ENCODE measurements around the gene CAMK4.

The CAMK4 gene

GRCh38 chr5:111374380-111374779 lies 150.2 kb downstream of the CAMK4 start:
- Histone ChIP-seq H3K9ac (no peak overlapping the region), H2AFZ (no peak overlapping the region), H3K4me2 (ENCODE audit: low read length) (no peak overlapping the region), H3K36me3 (ENCODE audit: control insufficient read depth, insufficient read depth, low read length) (no peaks in the 10 kb centered on the region), H3K4me1 (no peaks in the 10 kb centered on the region), H3K9me3 (ENCODE audit: control insufficient read depth, low read length) (no peaks in the 10 kb centered on the region), H3K4me3 (ENCODE audit: low read depth, low read length) (no peak overlapping the region), H3K27me3 (ENCODE audit: control insufficient read depth, insufficient read depth, low read length) (no peaks in the 10 kb centered on the region), H3K27ac (no peak overlapping the region), H3K79me2 (no peaks in the 10 kb centered on the region)
- TF ChIP-seq CTCF (IDR thresholded peaks at IDR 0.05), result no peak

- H3K4me2 ChIP-seq (ENCODE audit: low read length), result no peak overlapping the region
- no peaks in the 10 kb centered on the region for H3K9me3 ChIP-seq (ENCODE audit: control insufficient read depth, low read length)
- TF ChIP-seq CTCF (IDR thresholded peaks at IDR 0.05), result no peak
- no peaks in the 10 kb centered on the region for H3K27me3 ChIP-seq (ENCODE audit: control insufficient read depth, insufficient read depth, low read length)
- no peak overlapping the region for H3K27ac ChIP-seq
- H3K9ac ChIP-seq, result no peak overlapping the region
- H3K4me3 ChIP-seq (ENCODE audit: low read depth, low read length), result no peak overlapping the region
- H3K4me1 ChIP-seq, result no peaks in the 10 kb centered on the region
- H2AFZ ChIP-seq, result no peak overlapping the region
- no peaks in the 10 kb centered on the region for H3K36me3 ChIP-seq (ENCODE audit: control insufficient read depth, insufficient read depth, low read length)
- H3K79me2 ChIP-seq, result no peaks in the 10 kb centered on the region
These were observed 151.5 kb downstream of the CAMK4 start for GRCh38 chr5:111375645-111376044.

- no peaks in the 10 kb centered on the region for H3K27me3 ChIP-seq (ENCODE audit: control insufficient read depth, insufficient read depth, low read length)
- no peak overlapping the region for H3K4me2 ChIP-seq (ENCODE audit: low read length)
- H3K27ac ChIP-seq, result no peak overlapping the region
- no peak for TF ChIP-seq CTCF (IDR thresholded peaks at IDR 0.05)
- no peak overlapping the region for H2AFZ ChIP-seq
- no peak overlapping the region for H3K9ac ChIP-seq
- H3K79me2 ChIP-seq, result no peaks in the 10 kb centered on the region
- no peak overlapping the region for H3K4me3 ChIP-seq (ENCODE audit: low read depth, low read length)
- no peaks in the 10 kb centered on the region for H3K36me3 ChIP-seq (ENCODE audit: control insufficient read depth, insufficient read depth, low read length)
- no peaks in the 10 kb centered on the region for H3K9me3 ChIP-seq (ENCODE audit: control insufficient read depth, low read length)
- H3K4me1 ChIP-seq, result no peaks in the 10 kb centered on the region
These were observed 153.1 kb downstream of the CAMK4 start for GRCh38 chr5:111377306-111377705.

- Histone ChIP-seq H3K9me3 (ENCODE audit: control insufficient read depth, low read length) (no peaks in the 10 kb centered on the region), H3K4me2 (ENCODE audit: low read length) (no peak overlapping the region), H3K36me3 (ENCODE audit: control insufficient read depth, insufficient read depth, low read length) (no peaks in the 10 kb centered on the region), H3K27me3 (ENCODE audit: control insufficient read depth, insufficient read depth, low read length) (no peaks in the 10 kb centered on the region), H3K9ac (no peak overlapping the region), H3K4me3 (ENCODE audit: low read depth, low read length) (no peak overlapping the region), H3K27ac (no peak overlapping the region), H2AFZ (no peak overlapping the region), H3K79me2 (no peaks in the 10 kb centered on the region), H3K4me1 (no peaks in the 10 kb centered on the region)
- no peak for TF ChIP-seq CTCF (IDR thresholded peaks at IDR 0.05)
These were observed 155.2 kb downstream of the CAMK4 start for GRCh38 chr5:111379391-111379816.

GRCh38 chr5:111383288-111383970 lies 159.2 kb downstream of the CAMK4 start:
- Histone ChIP-seq H3K79me2 (no peaks in the 10 kb centered on the region), H3K36me3 (ENCODE audit: control insufficient read depth, insufficient read depth, low read length) (no peaks in the 10 kb centered on the region), H3K4me2 (ENCODE audit: low read length) (no peak overlapping the region), H2AFZ (no peak overlapping the region), H3K4me1 (no peaks in the 10 kb centered on the region), H3K9ac (no peak overlapping the region), H3K4me3 (ENCODE audit: low read depth, low read length) (no peak overlapping the region), H3K27me3 (ENCODE audit: control insufficient read depth, insufficient read depth, low read length) (no peaks in the 10 kb centered on the region), H3K27ac (no peak overlapping the region), H3K9me3 (ENCODE audit: control insufficient read depth, low read length) (no peaks in the 10 kb centered on the region)
- no peak for TF ChIP-seq CTCF (IDR thresholded peaks at IDR 0.05)
